Measurements from ENCODE around the gene PPP4R4.

GRCh38 chr14:94176808-94177207 is 2.7 kb downstream of the PPP4R4 start:
- no peak for TF ChIP-seq CTCF (IDR thresholded peaks at IDR 0.05 in 4 of 5, conservative IDR thresholded peaks at IDR 0.05 in 1 of 5)
- TF ChIP-seq POLR2A (IDR thresholded peaks at IDR 0.05) = no peak
